ENCODE results near the gene NOVA2.

NOVA2 gene

GRCh38 chr19:46018729-46019251, 45.1 kb upstream of the NOVA2 start:
- H3K9me3 ChIP-seq (ENCODE audit: insufficient read depth, low read length, severe bottlenecking): no peaks in the 10 kb centered on the region
- no peak overlapping the region for H3K4me3 ChIP-seq (ENCODE audit: low read depth in 1 of 2, low read length in 2 of 2)
- H3K9ac ChIP-seq (ENCODE audit: low read depth, low read length): no peak overlapping the region
- no peaks in the 10 kb centered on the region; the same call in 1 of the 2 replicates for H4K20me1 ChIP-seq (ENCODE audit: insufficient read depth, low read length)
- H3K27me3 ChIP-seq (ENCODE audit: insufficient read depth, low read length, poor library complexity): no peaks in the 10 kb centered on the region
- H3K79me2 ChIP-seq (ENCODE audit: insufficient read depth, low read length): no peaks in the 10 kb centered on the region
- no peak overlapping the region for H2AFZ ChIP-seq (ENCODE audit: low read depth, low read length)
- H3K36me3 ChIP-seq (ENCODE audit: insufficient read depth, low read length): peaks cover 23% of the 10 kb centered on the region
- no peaks in the 10 kb centered on the region for H3K4me1 ChIP-seq (ENCODE audit: insufficient read depth, low read length)
- no peak for DNase-seq
- no peak overlapping the region for H3K4me2 ChIP-seq (ENCODE audit: insufficient read depth, low read length)
- H3K27ac ChIP-seq (ENCODE audit: low read length): no peak overlapping the region
- TF ChIP-seq EZH2 (IDR thresholded peaks at IDR 0.05; ENCODE audit: borderline replicate concordance, low read depth, low read length, severe bottlenecking): no peak
- TF ChIP-seq CTCF (IDR thresholded peaks at IDR 0.05; ENCODE audit: borderline replicate concordance, extremely low read depth, low read length, poor library complexity, severe bottlenecking): no peak
- no peak for ATAC-seq (ENCODE audit: insufficient read depth, low read depth)

- Histone ChIP-seq H3K4me1 (ENCODE audit: insufficient read depth, low read length) (no peaks in the 10 kb centered on the region), H3K9me3 (ENCODE audit: insufficient read depth, low read length, severe bottlenecking) (no peaks in the 10 kb centered on the region), H3K4me3 (ENCODE audit: low read depth in 1 of 2, low read length in 2 of 2) (no peak overlapping the region), H3K36me3 (ENCODE audit: insufficient read depth, low read length) (peaks cover 23% of the 10 kb centered on the region), H3K4me2 (ENCODE audit: insufficient read depth, low read length) (no peak overlapping the region), H4K20me1 (ENCODE audit: insufficient read depth, low read length) (no peaks in the 10 kb centered on the region; the same call in 1 of the 2 replicates), H3K79me2 (ENCODE audit: insufficient read depth, low read length) (no peaks in the 10 kb centered on the region), H3K27ac (ENCODE audit: low read length) (no peak overlapping the region), H3K27me3 (ENCODE audit: insufficient read depth, low read length, poor library complexity) (no peaks in the 10 kb centered on the region), H3K9ac (ENCODE audit: low read depth, low read length) (no peak overlapping the region), H2AFZ (ENCODE audit: low read depth, low read length) (no peak overlapping the region)
- ATAC-seq (ENCODE audit: insufficient read depth, low read depth) (no peak), DNase-seq (no peak)
- TF ChIP-seq EZH2 (IDR thresholded peaks at IDR 0.05; ENCODE audit: borderline replicate concordance, low read depth, low read length, severe bottlenecking) (no peak), CTCF (IDR thresholded peaks at IDR 0.05; ENCODE audit: borderline replicate concordance, extremely low read depth, low read length, poor library complexity, severe bottlenecking) (no peak)
These were observed 44.4 kb upstream of the NOVA2 start for GRCh38 chr19:46017874-46018675.

GRCh38 chr19:46017095-46017429, 43.4 kb upstream of the NOVA2 start:
- Histone ChIP-seq H3K4me2 (ENCODE audit: insufficient read depth, low read length) (no peak overlapping the region), H3K27me3 (ENCODE audit: insufficient read depth, low read length, poor library complexity) (no peaks in the 10 kb centered on the region), H3K4me3 (ENCODE audit: low read depth in 1 of 2, low read length in 2 of 2) (no peak overlapping the region), H4K20me1 (ENCODE audit: insufficient read depth, low read length) (no peaks in the 10 kb centered on the region; the same call in 1 of the 2 replicates), H3K9ac (ENCODE audit: low read depth, low read length) (no peak overlapping the region), H3K9me3 (ENCODE audit: insufficient read depth, low read length, severe bottlenecking) (no peaks in the 10 kb centered on the region), H3K36me3 (ENCODE audit: insufficient read depth, low read length) (peaks cover 23% of the 10 kb centered on the region), H2AFZ (ENCODE audit: low read depth, low read length) (no peak overlapping the region), H3K79me2 (ENCODE audit: insufficient read depth, low read length) (no peaks in the 10 kb centered on the region), H3K27ac (ENCODE audit: low read length) (no peak overlapping the region), H3K4me1 (ENCODE audit: insufficient read depth, low read length) (no peaks in the 10 kb centered on the region)
- TF ChIP-seq CTCF (IDR thresholded peaks at IDR 0.05; ENCODE audit: borderline replicate concordance, extremely low read depth, low read length, poor library complexity, severe bottlenecking): no peak
- no peak for TF ChIP-seq EZH2 (IDR thresholded peaks at IDR 0.05; ENCODE audit: borderline replicate concordance, low read depth, low read length, severe bottlenecking)
- DNase-seq (no peak), ATAC-seq (ENCODE audit: insufficient read depth, low read depth) (no peak)

Data from DND-41 (cell line).